Neural crest cell (in vitro differentiated cells): Measurements from ENCODE around the gene RNF126. TPM values are rescaled to one million over a fixed set of nuclear protein-coding genes. Genes with fewer than 3 reads are reported as not detected.

ENCODE experiments used
- DNase-seq: peaks from one replicate; pipeline ENCODE4 v3.0.0; 2021; ENCODE audit warnings: low read depth, mixed read lengths, low spot score
- H3K27ac Mint-ChIP-seq: one replicate; pipeline ENCODE4 v1.8.0; 2021; ENCODE audit warnings: mild to moderate bottlenecking, mixed read lengths; ENCODE audit not compliant: unreplicated experiment
- H3K27me3 Mint-ChIP-seq: 2 replicates; pipeline ENCODE4 v1.8.0; 2021; ENCODE audit warnings: low read depth, mild to moderate bottlenecking, mixed read lengths
- H3K36me3 Mint-ChIP-seq: 2 replicates; pipeline ENCODE4 v1.8.0; 2021; ENCODE audit warnings: low read depth, mild to moderate bottlenecking, mixed read lengths
- H3K4me1 Mint-ChIP-seq: 2 replicates; pipeline ENCODE4 v1.8.0; 2021; ENCODE audit warnings: mixed read lengths
- H3K4me3 Mint-ChIP-seq: one replicate; pipeline ENCODE4 v1.8.0; 2021; ENCODE audit warnings: mild to moderate bottlenecking, mixed read lengths
- H3K9me3 Mint-ChIP-seq: 2 replicates; pipeline ENCODE4 v1.8.0; 2021; ENCODE audit warnings: mixed read lengths
- CTCF ChIP-seq: fragments of 200-600 bp; sonication (generic); conservative IDR thresholded peaks from 2 replicates; pipeline ENCODE4 v1.5.0; 2021; ENCODE audit warnings: antibody characterized with exemption, mild to moderate bottlenecking
- long read RNA-seq: library from polyadenylated mRNA; unstranded; transcript quantifications from one replicate; pipeline ENCODE4 v2.0.0, GENCODE V29; 2020
- total RNA-seq: library from RNA; stranded (reverse); gene quantifications from 2 replicates; pipeline ENCODE4 v1.2.1, GENCODE V29; 2021

RNF126 gene
- total RNA-seq: 50.6 and 55.9 TPM in 2 replicates
- long read RNA-seq, partial matches to known transcripts: 1 of 1 reads
- long read RNA-seq, other reads (novel, unspliced or antisense): 0 of 1 reads

GRCh38 chr19:662962-663681 lies at the start of gene RNF126:
TSS of gene RNF126 (minus strand) at chr19:663214. CDS start at chr19:663121, 93 bp downstream.
- Mint-ChIP-seq H3K27me3 (peaks cover 5% of the 10 kb centered on the region), H3K9me3 (no peaks in the 10 kb centered on the region), H3K36me3 (peaks cover 2% of the 10 kb centered on the region), H3K4me3 (peak within 1 kb of the TSS; percentile 90), H3K4me1 (peaks cover 23% of the 10 kb centered on the region), H3K27ac (peak within 1 kb of the TSS; percentile 13)
- peak; percentile 81 for DNase-seq
- no peak for TF ChIP-seq CTCF

- TF ChIP-seq CTCF: no peak
- Mint-ChIP-seq H3K27ac (no peak overlapping the region), H3K4me3 (peak overlapping the region; percentile 78), H3K36me3 (peaks cover 9% of the 10 kb centered on the region), H3K27me3 (no peaks in the 10 kb centered on the region), H3K4me1 (peaks cover 10% of the 10 kb centered on the region), H3K9me3 (peaks cover 3% of the 10 kb centered on the region)
- DNase-seq: no peak
Measured at GRCh38 chr19:711254-711653, 48.2 kb upstream of the RNF126 start.

GRCh38 chr19:710767-711166 lies 47.8 kb upstream of the RNF126 start:
- no peak for DNase-seq
- no peak for TF ChIP-seq CTCF
- Mint-ChIP-seq H3K4me3 (peak overlapping the region; percentile 78), H3K36me3 (peaks cover 7% of the 10 kb centered on the region), H3K9me3 (peaks cover 3% of the 10 kb centered on the region), H3K4me1 (peaks cover 10% of the 10 kb centered on the region), H3K27me3 (no peaks in the 10 kb centered on the region), H3K27ac (no peak overlapping the region)

GRCh38 chr19:709965-710571 lies 47.1 kb upstream of the RNF126 start:
- H3K36me3 Mint-ChIP-seq: no peaks in the 10 kb centered on the region
- no peak for TF ChIP-seq CTCF
- peaks cover 10% of the 10 kb centered on the region for H3K4me1 Mint-ChIP-seq
- DNase-seq: no peak
- H3K4me3 Mint-ChIP-seq: no peak overlapping the region
- peaks cover 3% of the 10 kb centered on the region for H3K27me3 Mint-ChIP-seq
- no peaks in the 10 kb centered on the region for H3K9me3 Mint-ChIP-seq
- no peak overlapping the region for H3K27ac Mint-ChIP-seq

GRCh38 chr19:709196-709964 lies 46.4 kb upstream of the RNF126 start:
- Mint-ChIP-seq H3K9me3 (no peaks in the 10 kb centered on the region), H3K36me3 (no peaks in the 10 kb centered on the region), H3K27ac (no peak overlapping the region), H3K4me3 (peak overlapping the region; percentile 66), H3K4me1 (peaks cover 10% of the 10 kb centered on the region), H3K27me3 (peaks cover 3% of the 10 kb centered on the region)
- no peak for TF ChIP-seq CTCF
- DNase-seq: no peak
